ENCODE results near the gene MRPS34.

Gene MRPS34

GRCh38 chr16:1779741-1780676, 7.1 kb upstream of the MRPS34 start:
- TF ChIP-seq GATA2 (IDR thresholded peaks at IDR 0.05; ENCODE audit: low read depth, low read length) = no peak

GRCh38 chr16:1779234-1779701, 6.3 kb upstream of the MRPS34 start:
- TF ChIP-seq GATA2 (IDR thresholded peaks at IDR 0.05; ENCODE audit: low read depth, low read length) (no peak), GATA3 (IDR thresholded peaks at IDR 0.05; ENCODE audit: low read depth, low read length) (no peak)

GRCh38 chr16:1778200-1779179, 5.6 kb upstream of the MRPS34 start:
- TF ChIP-seq GATA2 (IDR thresholded peaks at IDR 0.05; ENCODE audit: low read depth, low read length) = no peak
- no peak for TF ChIP-seq GATA3 (IDR thresholded peaks at IDR 0.05; ENCODE audit: low read depth, low read length)

- TF ChIP-seq GATA3 (IDR thresholded peaks at IDR 0.05; ENCODE audit: low read depth, low read length) = no peak
- no peak for TF ChIP-seq GATA2 (IDR thresholded peaks at IDR 0.05; ENCODE audit: low read depth, low read length)
Observed at GRCh38 chr16:1777375-1778199, 4.7 kb upstream of the MRPS34 start.

- TF ChIP-seq GATA3 (IDR thresholded peaks at IDR 0.05; ENCODE audit: low read depth, low read length) (no peak), GATA2 (IDR thresholded peaks at IDR 0.05; ENCODE audit: low read depth, low read length) (no peak)
Observed at GRCh38 chr16:1776991-1777374, 4.0 kb upstream of the MRPS34 start.

- TF ChIP-seq GATA2 (IDR thresholded peaks at IDR 0.05; ENCODE audit: low read depth, low read length) = no peak
- no peak for TF ChIP-seq GATA3 (IDR thresholded peaks at IDR 0.05; ENCODE audit: low read depth, low read length)
Observed at GRCh38 chr16:1776672-1776955, 3.7 kb upstream of the MRPS34 start.

GRCh38 chr16:1775846-1776671, 3.1 kb upstream of the MRPS34 start:
- TF ChIP-seq GATA3 (IDR thresholded peaks at IDR 0.05; ENCODE audit: low read depth, low read length) (no peak), GATA2 (IDR thresholded peaks at IDR 0.05; ENCODE audit: low read depth, low read length) (no peak)

- TF ChIP-seq GATA3 (IDR thresholded peaks at IDR 0.05; ENCODE audit: low read depth, low read length) = no peak
- no peak for TF ChIP-seq GATA2 (IDR thresholded peaks at IDR 0.05; ENCODE audit: low read depth, low read length)
Observed at GRCh38 chr16:1775006-1775845, 2.3 kb upstream of the MRPS34 start.

GRCh38 chr16:1774448-1774780, 1.5 kb upstream of the MRPS34 start:
- TF ChIP-seq GATA3 (IDR thresholded peaks at IDR 0.05; ENCODE audit: low read depth, low read length) = no peak
- TF ChIP-seq GATA2 (IDR thresholded peaks at IDR 0.05; ENCODE audit: low read depth, low read length) = no peak

- TF ChIP-seq GATA3 (IDR thresholded peaks at IDR 0.05; ENCODE audit: low read depth, low read length) (no peak), GATA2 (IDR thresholded peaks at IDR 0.05; ENCODE audit: low read depth, low read length) (no peak)
Observed at GRCh38 chr16:1773703-1774447, 941 bp upstream of the MRPS34 start.

GRCh38 chr16:1772362-1772907, 499 bp downstream of the MRPS34 start, which contains the start of gene EME2:
EME2 (plus strand) TSS chr16:1772810; CDS start chr16:1773228, 418 bp downstream.
- no peak for TF ChIP-seq GATA3 (IDR thresholded peaks at IDR 0.05; ENCODE audit: low read depth, low read length)
- TF ChIP-seq GATA2 (IDR thresholded peaks at IDR 0.05; ENCODE audit: low read depth, low read length) = no peak
